HG03159 (cell line): Measurements from ENCODE around the gene ETV5.

ENCODE experiments used
- ATAC-seq: cut with Tn5 transposase; IDR thresholded peaks from one replicate; pipeline ENCODE4 v1.9.1; 2021; ENCODE audit warnings: mild to moderate bottlenecking, moderate library complexity; ENCODE audit not compliant: unreplicated experiment

Gene ETV5

DNA sequence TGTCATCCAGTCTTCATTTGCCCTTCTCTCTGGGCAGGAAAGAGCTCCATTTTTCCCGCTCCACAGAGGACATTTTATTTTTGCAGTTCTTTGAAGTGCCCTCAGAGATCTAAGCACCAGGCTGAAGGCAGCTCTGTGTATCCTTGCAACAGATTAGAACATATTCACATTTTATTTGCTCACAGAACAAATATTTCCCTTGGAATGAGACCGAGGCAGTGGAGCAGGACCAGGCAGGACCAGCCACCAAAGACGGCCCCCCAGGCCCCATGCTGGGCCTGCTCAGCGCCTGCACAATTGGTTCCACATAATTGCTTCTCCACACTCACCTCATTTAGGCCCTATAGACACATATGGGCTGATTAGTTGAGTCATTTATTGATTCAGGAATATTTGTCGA is 15.7 kb upstream of the ETV5 start:
- no peak for ATAC-seq

DNA sequence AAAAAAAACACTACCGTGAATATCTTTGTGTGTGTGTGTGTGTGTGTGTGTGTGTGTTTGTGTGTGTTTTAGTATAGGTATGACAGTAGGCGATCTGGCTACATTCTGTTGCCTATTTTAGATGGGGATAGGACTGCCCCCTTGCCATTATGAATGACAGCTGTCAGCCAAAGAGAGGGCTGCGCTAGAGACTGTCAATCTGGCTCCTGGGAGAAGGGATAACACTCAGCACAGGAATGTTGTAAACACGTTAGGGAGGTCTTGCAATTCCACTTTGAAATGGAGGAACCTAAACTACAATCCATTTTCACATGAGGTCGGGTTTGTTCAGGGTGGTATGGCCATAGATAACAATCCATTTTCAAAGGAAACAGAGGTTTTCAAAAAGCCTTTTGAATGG is 14.1 kb upstream of the ETV5 start:
- ATAC-seq, result no peak

DNA sequence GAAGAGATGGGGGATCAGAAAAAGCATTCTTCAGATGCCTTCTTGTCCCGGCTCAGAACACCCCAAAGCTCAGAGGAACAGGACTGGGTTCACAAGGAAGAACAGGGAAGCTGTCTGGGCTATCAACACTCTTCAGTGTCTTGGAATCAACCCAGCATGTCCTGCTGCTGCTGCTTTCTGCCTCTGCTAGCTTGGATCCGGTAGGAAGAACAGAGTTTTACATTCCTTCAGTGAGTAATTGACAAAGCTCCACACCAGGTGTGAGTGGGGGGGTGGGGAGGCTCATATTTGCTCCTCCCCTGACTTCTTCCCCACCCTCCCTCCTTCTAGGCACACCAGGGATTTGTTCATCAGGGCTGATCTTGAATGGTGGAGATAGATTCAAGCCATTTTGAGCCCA is 13.1 kb upstream of the ETV5 start:
- ATAC-seq, result no peak

DNA sequence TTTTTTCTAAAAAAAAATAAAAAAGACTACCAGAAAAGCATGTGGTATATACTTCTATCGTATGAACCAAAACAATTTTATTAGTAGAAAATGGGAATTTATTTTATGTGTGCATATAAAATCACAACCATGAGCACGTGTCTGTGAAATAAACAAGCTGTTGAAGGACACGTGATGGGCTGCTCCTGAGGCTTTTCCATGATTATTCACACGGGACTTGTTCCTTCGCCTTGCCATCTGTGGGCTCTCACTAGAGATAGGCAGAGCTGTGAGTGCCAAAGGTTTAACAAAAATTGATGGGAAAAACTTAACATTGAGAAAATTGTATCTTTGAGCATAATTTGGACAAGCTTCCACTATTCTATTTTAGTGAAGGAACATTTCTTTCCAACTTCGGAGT is 12.4 kb upstream of the ETV5 start:
- ATAC-seq, result no peak

DNA sequence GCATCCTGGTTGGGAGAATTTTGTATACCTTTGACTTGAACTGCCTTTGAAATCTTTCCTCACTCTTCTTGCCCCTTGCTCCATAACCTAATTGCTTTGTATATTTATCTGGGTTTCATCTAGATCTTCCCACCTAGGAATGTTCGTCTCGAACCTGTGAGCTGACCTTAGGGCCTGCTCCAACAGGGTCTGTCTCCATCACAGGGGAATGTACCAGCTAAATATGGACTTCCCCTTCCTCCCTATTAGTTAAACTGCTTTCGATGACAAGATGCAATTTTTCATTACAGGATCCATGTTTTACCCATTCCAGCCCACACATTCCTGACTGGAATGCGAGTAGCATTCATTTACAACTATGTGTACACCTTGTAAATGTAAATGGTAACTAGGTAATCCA is 10.6 kb upstream of the ETV5 start:
- no peak for ATAC-seq

DNA sequence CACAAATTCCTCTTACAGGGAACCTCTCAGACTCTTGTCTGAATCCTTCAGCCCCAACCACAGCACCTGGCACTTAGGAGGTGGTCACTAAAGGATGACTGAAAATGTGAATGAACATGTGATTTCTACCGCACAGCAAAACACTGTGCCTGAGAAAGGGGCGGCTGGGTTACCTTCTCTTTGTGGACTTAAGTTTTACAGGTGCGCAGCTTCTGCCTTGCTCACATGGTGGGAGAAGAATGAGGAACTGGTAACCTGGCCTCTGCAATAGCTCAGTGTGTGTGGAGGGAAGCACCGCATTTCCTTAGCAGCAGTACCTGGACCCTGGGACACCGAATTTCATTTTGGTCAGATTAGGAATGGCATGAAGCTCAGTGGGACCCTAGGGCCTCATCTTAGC is 9.8 kb upstream of the ETV5 start:
- ATAC-seq, result no peak

DNA sequence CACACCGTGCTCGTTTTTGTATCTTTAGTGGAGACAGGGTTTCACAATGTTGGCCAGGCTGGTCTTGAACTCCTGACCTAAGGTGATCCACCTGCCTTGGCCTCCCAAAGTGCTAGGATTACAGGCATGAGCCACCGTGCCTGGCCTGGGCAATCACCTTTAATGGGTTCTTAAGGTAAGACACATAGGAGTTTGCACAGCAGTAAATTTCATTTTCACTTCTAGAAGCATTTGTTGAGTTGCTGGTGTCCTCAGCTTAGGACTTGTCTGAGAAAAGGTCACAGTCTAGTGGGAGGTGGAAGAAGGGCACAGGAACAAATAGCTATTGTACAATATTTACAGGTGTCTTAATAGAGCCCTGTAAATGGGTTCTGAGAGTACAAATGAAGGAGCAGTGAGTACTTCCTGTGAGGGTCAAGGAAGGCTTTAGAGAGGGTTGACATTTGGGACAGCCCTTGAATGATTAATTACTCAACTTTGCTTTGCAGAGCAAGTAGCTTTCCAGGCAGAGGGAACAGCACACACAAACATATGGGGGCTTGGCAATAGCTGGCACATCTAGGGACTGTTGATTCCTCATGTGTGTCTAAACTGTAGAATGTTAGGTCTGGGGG is 8.7 kb upstream of the ETV5 start:
- ATAC-seq, result no peak

DNA sequence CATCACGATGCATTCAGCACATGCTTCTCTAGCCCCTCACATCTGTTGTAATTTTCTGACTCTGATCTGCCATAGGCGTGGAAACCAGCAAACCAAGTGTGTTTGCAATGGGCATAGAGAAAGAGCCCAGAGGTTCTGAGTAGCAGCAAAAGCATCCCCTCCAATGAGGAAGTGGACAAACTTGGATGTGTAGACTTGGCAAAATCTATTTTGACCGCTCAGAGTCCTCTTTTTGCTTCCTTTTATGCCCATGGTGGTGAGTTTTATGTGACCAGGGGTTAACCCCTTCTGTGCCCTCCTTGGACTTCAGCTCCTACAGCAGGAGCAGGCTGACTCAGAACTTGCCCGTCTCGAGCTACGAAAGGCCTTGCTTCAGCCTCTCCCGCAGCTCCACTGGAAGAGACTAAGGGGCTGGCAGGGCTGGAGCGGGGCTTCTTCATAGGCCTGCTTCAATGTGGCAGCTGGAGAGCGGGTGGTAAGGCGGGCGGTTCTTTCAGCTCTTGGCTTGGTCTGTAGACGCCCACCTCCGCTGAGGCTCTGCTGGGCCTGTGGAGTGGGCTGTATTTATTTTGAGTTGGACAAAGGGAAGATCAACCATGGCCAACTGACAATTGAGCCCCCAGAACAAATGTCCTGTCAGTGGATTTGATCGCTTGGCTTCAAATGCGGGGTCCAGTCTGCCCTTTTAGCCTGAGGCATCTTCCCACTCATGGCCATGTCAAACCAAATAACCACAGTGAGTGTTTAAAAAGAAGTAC is 6.5 kb upstream of the ETV5 start:
- ATAC-seq, result no peak

DNA sequence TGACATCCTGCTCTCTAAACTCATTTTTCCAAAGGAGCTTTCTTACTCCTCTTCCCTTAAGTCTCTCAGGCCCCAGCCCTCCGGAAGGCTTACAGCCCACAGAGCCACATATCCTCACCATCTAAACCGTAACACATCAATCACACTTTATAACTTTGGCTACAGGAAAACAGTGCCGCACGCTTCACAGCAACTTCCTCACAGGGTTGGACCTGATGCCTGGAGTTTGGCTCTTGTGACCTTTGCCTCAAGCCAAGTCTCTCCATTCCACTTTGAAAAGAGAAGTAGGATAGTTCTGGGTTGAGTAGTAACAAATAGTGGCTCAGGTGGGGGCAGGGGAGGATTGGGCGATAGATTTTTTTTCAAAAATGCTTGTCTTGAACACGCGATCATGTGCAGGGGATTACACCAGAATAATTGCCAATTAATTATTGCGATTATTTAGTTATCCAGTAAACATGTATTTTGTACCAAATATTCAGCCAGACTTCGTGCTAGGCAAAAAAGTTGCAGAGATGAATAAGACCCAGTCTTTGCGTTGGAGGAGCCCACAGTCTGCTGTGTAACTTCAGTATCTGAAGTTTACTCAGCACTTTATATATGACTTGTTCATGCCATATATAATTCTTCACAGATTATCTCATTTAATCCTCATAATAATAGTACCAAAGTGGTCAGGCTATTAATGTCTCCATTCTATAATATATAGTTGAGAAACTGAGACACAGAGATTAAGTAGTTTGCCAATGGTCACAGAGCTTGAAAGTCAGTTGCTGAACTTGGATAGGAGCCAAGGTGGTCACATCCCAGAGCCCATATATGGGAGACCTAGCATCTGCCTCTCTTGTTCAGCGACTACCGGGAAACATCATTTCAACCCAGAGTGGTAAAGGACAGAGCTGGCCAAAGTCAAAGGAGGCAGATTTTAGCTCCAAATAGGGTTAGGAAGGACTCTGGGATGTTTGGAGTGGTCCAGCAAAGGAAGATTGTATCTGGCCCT is 2.4 kb upstream of the ETV5 start:
- no peak for ATAC-seq

DNA sequence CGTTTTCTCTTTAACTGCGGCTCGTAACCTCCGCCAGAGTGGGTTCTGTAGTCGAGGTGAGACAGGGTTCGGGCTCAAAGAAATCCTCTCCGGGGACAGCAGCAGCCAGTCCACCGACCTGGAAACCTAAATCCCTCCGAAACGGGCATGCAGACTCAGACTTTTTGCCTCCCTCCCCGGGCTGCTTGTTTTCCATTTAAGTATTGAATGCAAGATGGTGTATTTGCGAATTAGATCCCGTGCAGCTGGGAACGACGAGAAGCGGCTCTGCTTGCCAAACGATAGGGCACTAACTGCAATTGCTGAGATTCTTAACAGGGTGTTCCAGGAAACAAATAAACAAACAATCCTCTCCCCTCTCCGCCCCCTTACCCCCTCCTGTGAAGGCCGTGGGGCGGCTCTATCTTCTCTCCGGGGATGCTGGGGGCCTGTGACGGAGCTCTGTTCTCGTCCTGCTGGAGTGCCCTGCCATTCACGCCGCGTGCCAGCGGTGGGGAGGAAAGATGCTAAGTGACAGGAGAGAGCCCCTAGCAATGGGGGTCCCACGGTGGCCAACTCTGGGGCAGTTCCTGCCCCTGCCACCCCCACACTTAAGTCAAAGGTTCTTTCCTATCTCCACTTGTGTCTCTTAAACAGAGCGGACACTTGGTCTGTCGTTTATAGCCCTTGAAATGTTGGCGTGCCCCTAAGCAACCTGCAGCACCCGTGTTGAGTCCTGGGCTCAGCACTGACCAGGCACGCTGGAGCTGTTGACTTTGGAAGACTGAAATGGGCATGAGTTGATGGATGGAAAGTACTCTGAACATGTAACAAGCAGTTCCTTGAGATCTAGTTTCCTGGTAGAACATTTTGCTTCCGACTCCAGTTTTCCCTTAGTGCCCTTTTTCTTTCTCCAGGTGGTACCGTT is 1.3 kb upstream of the ETV5 start:
- no peak for ATAC-seq

DNA sequence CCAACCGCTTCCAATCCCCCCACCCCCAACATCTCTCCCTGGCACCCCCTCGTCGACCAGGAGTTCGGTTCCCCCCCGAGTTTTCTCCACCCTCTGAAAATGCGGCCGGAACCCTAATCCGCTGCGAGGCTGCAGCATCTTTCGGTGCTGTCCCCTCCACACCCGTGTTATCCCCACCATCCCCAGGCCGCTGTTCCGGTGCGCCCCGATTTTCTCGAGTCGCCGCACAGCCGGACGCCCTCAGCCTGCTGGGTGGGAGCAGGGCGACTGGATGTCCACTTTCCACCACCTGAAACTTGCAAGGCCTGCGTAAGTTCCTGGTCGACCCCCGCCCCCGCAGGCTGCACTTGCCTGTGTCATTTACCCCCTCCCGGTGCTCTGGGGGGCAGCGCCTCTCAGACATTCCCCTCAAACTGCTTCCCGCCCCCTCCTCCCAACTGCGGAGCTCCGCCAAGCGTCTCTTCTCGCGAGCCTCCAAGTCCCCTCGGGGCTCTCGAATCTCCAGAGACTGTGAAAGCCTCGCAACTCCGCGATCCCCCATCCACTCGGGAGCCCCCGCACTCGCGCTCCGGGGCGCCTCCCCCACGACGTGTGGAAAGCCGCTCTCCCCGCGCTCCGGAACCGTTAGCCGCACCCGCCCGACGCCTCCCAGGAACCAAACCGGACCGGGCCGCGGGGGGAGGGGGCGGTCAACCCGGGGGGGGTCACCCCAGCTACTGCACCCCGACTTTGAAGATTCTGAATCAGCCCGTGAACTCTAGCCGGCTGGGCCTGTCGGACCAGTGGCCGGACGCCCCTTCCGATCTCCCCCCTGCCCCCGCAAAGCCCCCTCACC is 566 bp downstream of the ETV5 start:
- ATAC-seq, result peak; percentile 0

DNA sequence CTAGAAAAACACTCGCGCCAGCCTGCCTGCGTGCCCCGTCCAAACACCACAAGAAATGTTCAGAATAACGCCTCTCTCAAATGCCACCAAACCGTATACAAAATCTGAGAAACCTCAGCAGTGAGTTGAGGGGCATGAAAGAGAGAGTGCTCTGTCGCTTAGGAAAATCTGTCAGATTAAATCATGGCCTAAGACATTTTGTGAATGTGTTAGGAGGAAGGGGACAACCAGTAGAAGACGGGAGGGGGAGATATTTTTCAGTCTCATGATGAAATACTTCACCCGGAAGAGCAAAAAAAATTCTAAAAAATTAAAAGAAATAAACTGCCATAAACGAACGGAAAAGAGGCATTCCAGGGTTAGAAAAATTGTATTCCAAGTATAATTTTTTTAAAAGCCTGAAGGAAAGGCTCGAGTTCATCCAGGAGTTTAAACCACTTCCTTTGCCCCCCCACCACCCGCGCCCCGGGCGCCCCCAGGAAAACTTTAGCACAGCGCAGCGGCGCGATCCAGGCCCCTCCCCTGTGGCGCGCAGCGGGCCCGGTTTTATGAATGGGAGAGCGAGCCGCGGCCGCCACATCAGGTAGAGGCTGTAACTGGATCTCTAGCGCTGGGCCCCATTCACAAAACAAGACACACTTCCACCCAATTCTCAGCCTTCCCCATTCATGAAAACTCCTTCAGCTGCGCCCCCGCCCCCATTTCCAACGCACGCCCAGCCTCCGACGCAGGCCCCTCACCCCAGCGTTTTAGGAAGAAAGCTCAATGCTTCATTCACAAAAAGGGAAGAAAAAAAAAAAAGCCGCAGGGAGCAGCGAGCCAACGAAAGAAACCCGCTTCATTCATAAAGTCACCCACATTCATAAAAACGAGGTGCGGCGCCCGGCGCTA is 1.4 kb downstream of the ETV5 start:
- no peak for ATAC-seq

DNA sequence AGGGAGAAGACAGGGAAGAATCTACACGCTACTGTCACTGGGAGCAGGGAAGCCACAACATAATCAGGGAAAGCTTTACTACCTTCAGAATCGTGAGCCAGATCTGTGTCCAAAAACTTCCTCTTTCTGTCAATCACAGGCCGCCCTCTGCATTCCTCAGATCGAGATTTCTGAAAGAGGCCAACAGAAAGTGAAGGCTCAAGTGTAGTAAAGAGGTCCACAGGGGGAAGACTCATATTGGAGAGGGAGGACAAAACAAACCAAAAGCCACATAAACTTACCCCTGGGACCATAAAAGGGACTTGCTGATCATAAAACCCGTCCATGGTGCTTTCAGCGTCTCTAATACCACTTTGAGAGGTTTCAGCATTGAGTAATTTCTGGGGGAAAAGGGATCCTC is 3.3 kb downstream of the ETV5 start:
- ATAC-seq, result no peak

DNA sequence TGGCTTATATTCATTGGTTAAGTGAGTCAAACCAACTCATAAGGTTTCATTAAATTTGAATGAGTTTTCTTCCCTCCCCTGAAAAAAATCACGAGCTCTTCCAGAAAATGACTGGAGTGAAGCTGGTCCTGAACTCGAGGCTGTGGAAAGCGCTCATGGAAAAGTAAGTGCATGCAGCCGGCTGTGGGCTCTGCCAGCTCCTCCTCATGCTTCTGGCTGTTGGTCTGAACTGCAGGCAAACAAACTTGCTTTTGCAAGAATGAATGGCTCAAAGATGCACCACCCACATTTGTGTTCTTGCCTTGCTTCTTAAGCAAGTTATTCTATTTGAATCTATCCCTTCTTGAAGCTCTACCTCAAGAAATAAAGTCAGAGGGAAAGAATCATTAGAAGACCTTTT is 6.2 kb downstream of the ETV5 start:
- no peak for ATAC-seq

DNA sequence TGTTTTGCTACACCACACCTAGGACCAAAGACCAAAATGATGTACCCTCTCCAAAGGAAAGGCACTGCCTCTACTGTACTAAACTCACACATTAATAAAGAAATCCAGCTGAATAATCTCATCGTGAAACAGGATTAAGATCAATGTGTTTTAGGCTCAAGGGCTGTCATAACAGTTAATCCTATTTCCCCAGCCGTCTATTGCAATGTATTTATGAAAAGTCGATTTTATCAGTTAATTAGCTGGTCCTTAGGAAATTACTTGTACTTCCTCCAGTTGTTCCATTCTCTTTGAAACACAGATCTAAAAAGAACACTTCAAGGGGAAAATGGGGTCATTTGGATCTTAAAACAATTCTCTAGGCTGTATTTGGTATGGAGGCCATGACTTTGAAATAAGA is 8.5 kb downstream of the ETV5 start:
- no peak for ATAC-seq

DNA sequence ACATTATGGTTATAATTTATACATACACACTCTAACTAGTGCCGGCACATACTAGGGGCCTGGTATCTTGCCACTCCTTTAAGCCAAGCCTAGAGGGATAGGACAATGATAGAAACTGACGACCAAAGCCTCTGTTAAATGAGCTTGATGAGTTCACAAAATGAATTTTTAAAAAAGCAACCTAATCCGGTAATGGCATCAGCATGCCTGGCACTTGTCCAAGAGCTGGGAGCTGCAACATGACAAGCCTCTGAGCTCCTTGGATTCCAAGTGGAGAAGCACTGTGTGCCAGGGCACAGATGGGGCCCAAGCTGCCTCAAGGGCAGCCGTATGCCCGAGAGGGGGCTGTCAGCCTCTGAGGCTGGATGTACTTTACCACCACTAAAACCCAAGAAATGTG is 9.7 kb downstream of the ETV5 start:
- ATAC-seq, result no peak

DNA sequence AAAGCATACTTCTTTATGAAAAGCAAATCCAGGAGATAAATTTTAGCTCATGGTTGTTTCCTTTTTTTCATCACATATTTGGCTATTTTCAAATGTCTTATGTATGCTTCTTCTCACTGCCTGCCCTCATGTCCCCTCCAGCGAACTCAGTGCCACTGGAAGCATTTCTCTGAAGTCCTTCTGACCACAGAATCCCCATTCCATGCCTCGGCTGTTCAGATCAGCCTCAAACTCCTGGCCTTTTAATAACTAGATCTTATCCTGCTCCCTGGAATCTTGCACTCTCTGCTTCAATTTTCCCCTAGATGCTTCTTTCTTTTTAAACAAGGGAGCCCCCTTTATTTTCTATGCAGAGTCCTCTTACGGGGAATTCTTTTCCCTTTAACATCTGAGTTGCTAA is 10.1 kb downstream of the ETV5 start:
- ATAC-seq, result no peak

DNA sequence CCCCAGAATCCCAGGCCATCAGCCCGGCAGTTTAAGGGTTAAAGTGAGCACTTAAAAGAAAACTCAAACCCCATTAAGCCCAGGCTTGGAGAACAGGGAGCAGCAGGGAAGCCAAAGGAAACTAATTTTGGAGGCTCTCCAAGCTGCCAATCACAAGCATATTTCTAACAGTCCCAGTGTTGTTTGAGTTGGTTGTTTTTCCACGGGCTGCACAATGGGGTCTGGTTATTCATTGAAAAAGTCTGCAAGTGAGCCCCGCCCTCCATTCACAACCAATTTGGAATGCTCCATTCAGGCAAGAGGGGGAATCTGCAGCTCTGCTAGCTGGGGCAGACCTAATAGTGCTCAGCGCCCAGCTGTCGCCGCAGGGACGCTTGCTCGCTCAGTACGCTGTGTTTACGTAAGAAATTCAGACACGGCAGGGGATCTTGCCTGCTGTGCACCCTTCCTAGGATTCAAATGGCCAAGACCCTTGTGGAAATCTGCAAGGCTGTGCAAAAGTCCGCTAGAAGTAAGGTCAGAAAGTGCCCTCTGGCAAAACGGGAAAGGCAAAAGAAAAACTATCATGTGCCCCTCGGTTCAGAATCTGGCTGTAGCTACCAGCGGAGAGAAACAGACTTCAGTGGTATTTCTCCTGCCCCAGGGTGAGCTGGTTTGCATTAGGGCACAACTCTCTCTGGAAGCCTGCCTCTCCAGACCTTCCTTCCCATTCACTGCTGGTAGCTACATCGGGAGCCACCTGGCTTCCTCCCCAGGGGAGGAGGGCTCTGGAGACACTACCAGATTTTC is 11.0 kb downstream of the ETV5 start:
- ATAC-seq, result no peak
